GM18951 (cell line): ENCODE measurements around the gene HIPK4.
A peak's percentile ranks its signal among the peaks of the same experiment; 100 is the strongest.

Source experiments
- POLR2A ChIP-seq: IDR thresholded peaks from 4 replicates; pipeline ENCODE4 v1.6.1; 2011; ENCODE audit warnings: mild to moderate bottlenecking; ENCODE audit not compliant: insufficient read length, insufficient read depth; ENCODE audit errors: extremely low read depth
- in situ Hi-C: fragments of 300-500 bp; cut with MboI; formaldehyde crosslinking; loops from one replicate; pipeline ENCODE4 v1.12.0; 2022; ENCODE audit warnings: low sequenced_read_pairs, mixed read lengths, inconsistent platforms; ENCODE audit not compliant: unreplicated experiment

The HIPK4 gene

DNA sequence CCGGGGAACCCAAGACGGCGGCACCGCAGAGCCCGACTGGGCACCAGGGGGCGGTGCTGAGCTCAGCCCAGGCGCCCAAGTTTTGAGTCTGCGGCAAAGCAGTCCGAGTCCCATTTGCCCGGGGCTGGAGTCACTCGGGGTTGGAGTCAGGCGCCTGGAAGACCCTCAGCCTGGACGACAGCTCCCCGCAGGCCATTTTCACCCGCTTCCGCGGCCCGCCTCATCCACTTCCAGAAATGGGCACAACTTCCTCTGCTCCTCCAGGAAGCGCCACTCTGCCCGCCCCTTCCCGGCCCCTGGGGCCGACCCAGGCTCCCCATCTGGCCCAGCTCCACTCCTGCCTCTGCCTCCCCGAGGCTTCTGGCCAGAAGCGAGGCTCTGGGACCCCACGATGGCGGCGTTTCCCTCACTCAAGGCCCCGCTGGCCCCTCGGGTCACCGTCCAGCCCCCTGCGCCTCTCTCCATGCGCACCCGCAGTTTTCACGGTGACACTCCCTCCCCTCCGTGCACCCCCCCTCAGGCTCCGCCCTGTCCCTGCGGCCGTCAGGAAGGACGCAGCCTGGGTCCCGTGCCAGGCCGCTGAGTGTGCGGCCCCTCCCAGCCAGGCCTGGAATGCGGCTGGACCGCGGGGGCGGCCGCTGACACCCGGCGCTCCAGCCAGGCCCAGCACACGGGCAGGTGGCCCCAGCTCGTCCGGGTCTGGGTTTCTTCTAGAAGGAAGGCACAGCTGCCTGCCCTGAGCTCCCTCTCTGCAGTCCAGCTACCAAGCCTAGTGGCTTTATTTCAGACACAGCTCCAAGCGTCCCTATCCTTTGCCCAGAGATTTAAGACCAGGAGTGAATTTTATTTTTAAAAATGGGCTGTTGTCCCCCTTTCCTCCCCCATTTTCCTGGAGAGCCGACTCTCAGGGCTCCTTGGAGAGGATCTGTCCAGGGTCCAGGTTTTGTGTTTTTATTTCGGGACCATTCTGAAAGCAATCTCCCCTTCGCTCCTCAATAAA, 31.1 kb upstream of the HIPK4 start:
- in situ Hi-C loops, result no loop called here
- peak; percentile 87 for TF ChIP-seq POLR2A

DNA sequence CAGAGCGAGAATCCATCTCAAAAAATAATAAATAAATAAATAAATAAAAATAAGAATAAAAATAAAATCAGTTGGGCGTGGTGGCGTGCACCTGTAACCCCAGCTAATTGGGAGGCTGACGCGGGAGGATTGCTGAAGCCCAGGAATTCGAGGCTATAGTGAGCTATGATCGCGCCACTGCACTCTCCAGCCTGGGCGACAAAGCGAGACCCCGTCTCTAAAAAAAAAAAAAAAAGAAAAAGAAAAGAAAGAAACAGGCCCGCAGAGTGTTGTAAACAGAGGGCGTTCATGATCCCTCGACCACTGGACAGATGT, 30.4 kb upstream of the HIPK4 start:
- in situ Hi-C loops, result no loop called here

GRCh38 chr19:40419780-40420179, 29.8 kb upstream of the HIPK4 start:
- in situ Hi-C loops, result no loop called here
- TF ChIP-seq POLR2A, result no peak

More for the DNA sequence above, 30.4 kb upstream of the HIPK4 start:
- no peak for TF ChIP-seq POLR2A

DNA sequence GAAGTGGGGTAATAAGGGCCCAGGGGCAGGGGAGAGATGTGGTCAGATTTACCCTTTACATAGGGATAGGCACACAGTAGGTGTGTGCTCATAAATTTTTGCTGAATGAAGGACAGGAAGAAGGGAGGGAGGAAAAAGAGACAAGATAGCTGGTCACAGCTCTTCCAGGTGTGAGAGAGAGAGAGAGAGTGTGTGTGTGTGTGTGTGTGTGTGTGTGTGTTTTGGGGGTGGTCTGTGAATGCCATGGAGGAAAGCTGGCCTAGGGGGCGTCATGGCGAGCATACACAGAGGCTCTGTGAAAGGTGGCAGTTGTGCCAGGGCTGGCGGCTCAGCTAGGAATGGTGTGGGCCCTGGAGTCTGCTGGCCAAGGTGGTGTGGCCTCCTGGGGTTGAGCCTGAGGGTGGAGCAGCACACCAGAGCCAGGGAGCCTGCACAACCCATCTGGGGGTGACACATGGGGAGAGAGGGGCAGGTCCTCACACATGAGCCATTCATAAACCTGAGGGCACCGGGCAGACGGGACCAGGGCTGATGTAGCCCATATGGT, 29.2 kb upstream of the HIPK4 start:
- in situ Hi-C loops, result no loop called here
- TF ChIP-seq POLR2A, result no peak

GRCh38 chr19:40418040-40418439, 28.1 kb upstream of the HIPK4 start:
- in situ Hi-C loops, result no loop called here
- no peak for TF ChIP-seq POLR2A

GRCh38 chr19:40417643-40417981, 27.6 kb upstream of the HIPK4 start:
- in situ Hi-C loops, result no loop called here

GRCh38 chr19:40416918-40417642, 27.1 kb upstream of the HIPK4 start:
- TF ChIP-seq POLR2A, result no peak

More at GRCh38 chr19:40417643-40417981, 27.6 kb upstream of the HIPK4 start:
- no peak for TF ChIP-seq POLR2A

GRCh38 chr19:40415768-40416167, 25.8 kb upstream of the HIPK4 start:
- no peak for TF ChIP-seq POLR2A
- in situ Hi-C loops, result no loop called here

More at GRCh38 chr19:40416918-40417642, 27.1 kb upstream of the HIPK4 start:
- in situ Hi-C loops, result no loop called here

DNA sequence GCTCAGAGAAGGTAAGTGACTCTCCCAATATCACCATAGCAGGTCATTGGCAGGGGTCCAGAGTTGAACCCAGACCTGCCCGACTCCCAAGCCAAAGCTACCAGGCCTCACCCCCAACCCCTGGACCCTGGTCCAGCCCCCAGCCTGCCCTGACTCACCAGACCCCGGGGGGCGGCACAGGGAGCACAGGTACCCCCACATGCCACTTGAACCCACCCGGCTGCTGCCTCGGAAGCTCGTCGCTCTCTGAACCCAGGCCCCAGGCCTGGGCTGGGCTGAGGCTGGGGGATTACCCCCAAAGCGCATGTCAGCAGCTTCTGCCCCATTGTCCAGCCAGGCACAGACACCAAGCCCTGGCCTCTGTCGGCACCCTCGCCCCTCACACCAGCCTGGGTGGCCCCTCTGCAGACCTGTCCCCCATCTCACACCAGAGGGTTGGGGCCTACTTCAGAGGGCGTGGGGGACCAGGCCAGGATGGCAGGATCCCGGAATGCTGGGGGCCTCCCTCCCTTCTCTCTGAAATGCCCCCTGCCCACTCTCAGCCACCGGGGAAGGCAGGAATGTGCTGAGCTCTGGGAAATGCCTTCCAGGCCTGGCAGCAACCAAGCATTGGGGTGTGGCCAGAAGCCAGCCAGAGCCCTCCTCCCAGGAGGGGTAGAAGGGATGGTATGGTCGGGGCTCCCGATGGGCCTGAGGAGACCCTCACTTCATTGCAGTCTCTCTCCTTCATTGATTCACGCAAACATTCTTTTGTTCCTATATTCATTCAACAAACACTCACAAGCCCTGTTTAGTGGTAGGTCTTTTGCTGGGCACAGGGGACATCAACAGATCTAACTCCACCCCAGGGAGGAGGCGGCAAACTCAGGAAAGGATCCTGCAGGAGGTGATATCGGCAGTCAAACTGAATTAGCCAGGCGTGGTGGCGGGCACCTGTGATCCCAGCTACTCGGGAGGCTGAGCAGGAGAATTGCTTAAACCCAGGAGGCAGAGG, 24.9 kb upstream of the HIPK4 start:
- TF ChIP-seq POLR2A, result no peak
- in situ Hi-C loops, result no loop called here

DNA sequence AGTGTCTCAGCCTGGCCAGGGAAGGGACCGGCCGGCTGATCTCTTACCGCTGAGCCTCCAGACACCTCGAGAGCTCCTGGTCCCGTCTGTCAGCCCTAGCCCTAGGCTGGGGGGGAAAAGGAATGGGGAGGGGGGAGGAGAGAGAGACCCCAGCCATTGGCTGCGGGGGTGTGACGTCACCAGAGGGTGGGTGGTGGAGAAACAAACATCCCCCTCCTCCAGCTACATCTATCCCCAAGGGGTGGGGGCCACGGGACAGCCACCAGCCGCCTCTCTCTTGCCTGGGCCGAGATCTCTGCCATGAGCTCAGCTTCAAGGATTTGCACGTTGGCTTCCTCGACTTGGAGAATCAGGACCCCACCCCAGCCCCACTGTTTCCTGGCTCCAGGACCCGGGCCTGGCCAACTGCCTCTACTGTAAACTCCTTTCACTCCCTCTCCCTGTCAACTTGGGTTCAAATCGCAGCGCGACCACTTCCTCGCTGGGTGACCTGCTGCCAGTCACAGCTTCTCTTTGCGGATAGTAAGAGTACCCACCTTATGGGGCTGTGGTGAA, 23.4 kb upstream of the HIPK4 start, which contains the start of gene PRX:
TSS of gene PRX (minus strand) at position 88 of the 555 bp plus-strand sequence. CDS start 5,446 bp downstream, outside the sequence.
- in situ Hi-C loops, result no loop called here
- no peak for TF ChIP-seq POLR2A

DNA sequence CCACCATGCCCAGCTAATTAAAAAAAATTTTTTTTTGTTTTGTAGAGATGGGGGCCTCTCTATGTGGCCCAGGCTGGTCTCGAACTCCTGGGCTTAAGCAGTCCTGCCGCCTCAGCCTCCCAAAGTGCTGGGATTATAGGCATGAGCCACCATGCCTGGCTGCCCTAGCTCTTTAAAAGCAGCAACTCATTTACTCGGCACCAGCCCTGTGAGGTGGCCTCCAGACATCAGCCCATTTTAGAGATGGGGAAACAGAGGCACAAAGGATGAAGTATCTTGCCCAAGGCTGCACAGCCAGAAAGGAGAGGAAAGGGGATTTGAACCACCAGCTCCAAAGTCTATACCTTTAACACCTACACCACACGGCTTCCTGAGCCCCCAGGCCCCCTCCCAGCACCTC, 22.9 kb upstream of the HIPK4 start:
- in situ Hi-C loops, result no loop called here
- no peak for TF ChIP-seq POLR2A

DNA sequence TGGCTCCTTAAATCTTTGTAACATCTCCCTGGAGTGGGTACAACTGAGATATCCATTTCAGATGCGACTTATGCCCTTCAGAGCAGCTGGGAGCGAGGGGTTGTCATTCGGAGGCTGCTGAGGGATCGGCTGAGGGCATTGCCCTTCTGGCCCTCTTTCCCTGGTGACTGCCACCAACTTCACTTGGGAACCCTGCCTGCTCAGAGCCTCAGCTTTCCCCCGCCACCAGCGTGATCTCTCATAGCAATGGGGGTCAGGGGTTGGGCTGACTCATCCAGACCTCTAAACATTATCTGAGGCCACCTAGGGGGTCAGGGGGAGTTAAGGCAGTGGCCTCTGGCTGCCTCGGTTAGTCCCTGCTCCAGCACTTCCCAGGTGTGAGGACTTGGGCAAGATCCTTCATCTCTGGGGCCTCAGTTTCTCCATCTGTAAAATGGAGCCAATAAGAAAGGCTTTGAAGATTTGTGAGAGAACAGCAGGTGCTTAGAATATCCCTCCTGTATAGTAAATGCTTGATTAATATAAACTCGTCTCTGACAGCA, 22.0 kb upstream of the HIPK4 start:
- in situ Hi-C loops, result no loop called here
- no peak for TF ChIP-seq POLR2A
